HepG2 (cell line): ENCODE results near the gene OTUB2.

Experiments used
- CREB3 ChIP-seq: sonication (generic); formaldehyde crosslinking; IDR thresholded peaks from 2 replicates; pipeline ENCODE4 v1.5.0; 2020; ENCODE audit warnings: missing genetic modification reagents
- CTCF ChIP-seq: sonication (generic); formaldehyde crosslinking; IDR thresholded peaks from 2 replicates; pipeline ENCODE4 v1.5.0; 2020; ENCODE audit warnings: mild to moderate bottlenecking, missing genetic modification reagents, moderate library complexity
- EED ChIP-seq: sonication (generic); formaldehyde crosslinking; IDR thresholded peaks from 2 replicates; pipeline ENCODE4 v1.5.0; 2020; ENCODE audit warnings: mild to moderate bottlenecking, missing genetic modification reagents
- EZH2 ChIP-seq: conservative IDR thresholded peaks from 2 replicates; pipeline ENCODE4 v1.6.1; 2012; ENCODE audit warnings: mild to moderate bottlenecking, low read depth, low read length, moderate library complexity
- MXI1 ChIP-seq: IDR thresholded peaks from 3 replicates; pipeline ENCODE4 v1.6.1; 2012; ENCODE audit warnings: low read depth, low read length, inconsistent platforms, borderline replicate concordance
- POLR2AphosphoS5 ChIP-seq: IDR thresholded peaks from 2 replicates; pipeline ENCODE4 v1.6.1; 2012; ENCODE audit warnings: low read depth, low read length
- RCOR2 ChIP-seq: IDR thresholded peaks from 2 replicates; pipeline ENCODE4 v1.6.1; 2016; ENCODE audit warnings: missing biosample characterization, missing genetic modification reagents
- SNAPC5 ChIP-seq: sonication (generic); formaldehyde crosslinking; IDR thresholded peaks from 2 replicates; pipeline ENCODE4 v1.8.1; 2023; ENCODE audit warnings: mild to moderate bottlenecking, missing genetic modification reagents, borderline replicate concordance

- TF ChIP-seq POLR2AphosphoS5: no peak
- no peak for TF ChIP-seq CTCF (CRISPR knock-in tag)
- TF ChIP-seq SNAPC5: no peak
- TF ChIP-seq RCOR2: no peak
- no peak for TF ChIP-seq CREB3 (CRISPR knock-in tag)
- TF ChIP-seq MXI1: no peak
- no peak for TF ChIP-seq EZH2
- TF ChIP-seq EED (CRISPR knock-in tag): no peak
These were observed 45.5 kb upstream of the OTUB2 start for GRCh38 chr14:93980456-93981201.
